Parathyroid adenoma (tissue), 2 donors: ENCODE results near the gene CPXM1.

Source experiments
- H2AFZ ChIP-seq: fragments of 300-600 bp; sonication (generic); one replicate; pipeline ENCODE4 v1.7.0; 2017; ENCODE audit warnings: antibody characterized with exemption, mild to moderate bottlenecking
- H3K27ac ChIP-seq: fragments of 300-600 bp; sonication (generic); one replicate; pipeline ENCODE4 v1.7.0; 2017
- H3K27me3 ChIP-seq: fragments of 300-600 bp; sonication (generic); one replicate; pipeline ENCODE4 v1.7.0; 2017; ENCODE audit warnings: low read length; ENCODE audit not compliant: control insufficient read depth, insufficient read depth
- H3K36me3 ChIP-seq: fragments of 300-600 bp; sonication (generic); one replicate; pipeline ENCODE4 v1.7.0; 2017; ENCODE audit warnings: low read length; ENCODE audit not compliant: control insufficient read depth, insufficient read depth
- H3K4me1 ChIP-seq: fragments of 300-600 bp; sonication (generic); one replicate; pipeline ENCODE4 v1.7.0; 2017; ENCODE audit warnings: control low read depth
- H3K4me2 ChIP-seq: fragments of 300-600 bp; sonication (generic); one replicate; pipeline ENCODE4 v1.7.0; 2017; ENCODE audit warnings: low read length
- H3K4me3 ChIP-seq: fragments of 300-600 bp; sonication (generic); one replicate; pipeline ENCODE4 v1.7.0; 2017; ENCODE audit warnings: low read depth, low read length
- H3K79me2 ChIP-seq: fragments of 300-600 bp; sonication (generic); one replicate; pipeline ENCODE4 v1.7.0; 2017; ENCODE audit warnings: control low read depth
- H3K9ac ChIP-seq: fragments of 300-600 bp; sonication (generic); one replicate; pipeline ENCODE4 v1.7.0; 2017; ENCODE audit warnings: mild to moderate bottlenecking
- H3K9me3 ChIP-seq: fragments of 300-600 bp; sonication (generic); one replicate; pipeline ENCODE4 v1.7.0; 2017; ENCODE audit warnings: low read length; ENCODE audit not compliant: control insufficient read depth
- CTCF ChIP-seq: fragments of 300-600 bp; sonication (generic); IDR thresholded peaks from one replicate; pipeline ENCODE4 v1.7.0; 2017; ENCODE audit warnings: antibody characterized with exemption, mild to moderate bottlenecking
- donor health status: primary hyperparathyroidism.

The CPXM1 gene

GRCh38 chr20:2840967-2841531 is 40.6 kb upstream of the CPXM1 start:
- peak overlapping the region; percentile 64 for H3K9ac ChIP-seq
- peak overlapping the region; percentile 100 for H2AFZ ChIP-seq
- H3K4me2 ChIP-seq = peak overlapping the region; percentile 99
- no peaks in the 10 kb centered on the region for H3K27me3 ChIP-seq
- TF ChIP-seq CTCF = no peak
- H3K36me3 ChIP-seq = no peaks in the 10 kb centered on the region
- H3K79me2 ChIP-seq = peaks cover 6% of the 10 kb centered on the region
- H3K9me3 ChIP-seq = no peaks in the 10 kb centered on the region
- H3K27ac ChIP-seq = peak overlapping the region; percentile 88
- H3K4me1 ChIP-seq = peaks cover 5% of the 10 kb centered on the region
- H3K4me3 ChIP-seq = peak overlapping the region; percentile 64

GRCh38 chr20:2840138-2840966 is 39.9 kb upstream of the CPXM1 start, which contains the start of the genes PCED1A and VPS16:
Gene PCED1A (minus strand): TSS chr20:2840655. CDS start chr20:2839912, 743 bp downstream.
Gene VPS16 (plus strand): TSS chr20:2840745. CDS start chr20:2840775, 30 bp downstream.
- no peak for TF ChIP-seq CTCF

GRCh38 chr20:2839732-2840137 is 39.3 kb upstream of the CPXM1 start:
- Histone ChIP-seq H2AFZ (peak overlapping the region; percentile 100), H3K27me3 (no peaks in the 10 kb centered on the region), H3K79me2 (peaks cover 6% of the 10 kb centered on the region), H3K36me3 (no peaks in the 10 kb centered on the region), H3K4me2 (peak overlapping the region; percentile 99), H3K9ac (no peak overlapping the region), H3K4me1 (peaks cover 5% of the 10 kb centered on the region), H3K9me3 (no peaks in the 10 kb centered on the region), H3K4me3 (peak overlapping the region; percentile 85), H3K27ac (peak overlapping the region; percentile 88)
- TF ChIP-seq CTCF = no peak

More at GRCh38 chr20:2840138-2840966, 39.9 kb upstream of the CPXM1 start, which contains the start of the genes PCED1A and VPS16:
- peak within 1 kb of the TSS; percentile 88 for H3K27ac ChIP-seq
- no peaks in the 10 kb centered on the region for H3K36me3 ChIP-seq
- H3K4me1 ChIP-seq = peaks cover 5% of the 10 kb centered on the region
- H3K79me2 ChIP-seq = peaks cover 6% of the 10 kb centered on the region
- H3K9me3 ChIP-seq = no peaks in the 10 kb centered on the region
- H3K9ac ChIP-seq = peak within 1 kb of the TSS; percentile 72
- H2AFZ ChIP-seq = peak within 1 kb of the TSS; percentile 100
- peak within 1 kb of the TSS; percentile 85 for H3K4me3 ChIP-seq
- no peaks in the 10 kb centered on the region for H3K27me3 ChIP-seq
- peak within 1 kb of the TSS; percentile 99 for H3K4me2 ChIP-seq

GRCh38 chr20:2838847-2839671 is 38.6 kb upstream of the CPXM1 start:
- Histone ChIP-seq H3K4me1 (peaks cover 5% of the 10 kb centered on the region), H3K4me3 (no peak overlapping the region), H3K27me3 (no peaks in the 10 kb centered on the region), H3K9ac (no peak overlapping the region), H2AFZ (peak overlapping the region; percentile 100), H3K79me2 (peaks cover 6% of the 10 kb centered on the region), H3K36me3 (no peaks in the 10 kb centered on the region), H3K4me2 (peak overlapping the region; percentile 99), H3K27ac (no peak overlapping the region), H3K9me3 (no peaks in the 10 kb centered on the region)
- TF ChIP-seq CTCF = no peak
